Colon (tissue), 2 donors: ENCODE results near the gene CD24.

Source experiments
- FAIRE-seq: peaks from 2 replicates; lab custom pipeline; 2012; peaks lifted over from hg19 to GRCh38; lab: Jason Lieb, UNC
- donor health status: control.
- donor health status: control.

CD24 gene

DNA sequence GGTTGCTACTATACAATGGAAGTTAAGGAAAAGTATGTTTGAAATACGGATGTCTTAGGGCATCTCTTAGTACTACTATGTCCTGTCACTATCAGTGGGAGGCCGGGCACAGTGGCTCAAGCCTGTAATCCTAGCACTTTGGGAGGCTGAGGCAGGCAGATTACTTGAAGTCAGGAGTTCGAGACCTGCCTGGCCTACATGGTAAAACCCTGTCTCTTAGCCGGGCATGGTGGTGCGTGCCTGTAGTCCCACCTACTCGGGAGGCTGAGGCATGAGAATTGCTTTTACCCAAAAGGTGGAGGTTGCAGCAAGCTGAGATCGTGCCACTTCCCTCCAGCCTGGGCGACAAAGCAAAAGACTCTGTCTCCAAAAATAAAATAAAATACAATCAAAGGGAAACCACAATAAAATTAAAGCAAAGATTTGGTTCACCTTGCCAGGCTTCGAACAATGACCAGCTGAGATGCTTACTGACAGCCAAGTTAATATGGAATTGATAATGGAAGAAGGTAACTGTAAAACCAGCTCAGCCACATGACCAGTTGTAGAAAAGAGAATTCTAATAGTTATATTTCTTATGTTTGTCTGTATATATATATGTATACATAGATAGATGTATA is 6.5 kb downstream of the CD24 start:
- no peak for FAIRE-seq

DNA sequence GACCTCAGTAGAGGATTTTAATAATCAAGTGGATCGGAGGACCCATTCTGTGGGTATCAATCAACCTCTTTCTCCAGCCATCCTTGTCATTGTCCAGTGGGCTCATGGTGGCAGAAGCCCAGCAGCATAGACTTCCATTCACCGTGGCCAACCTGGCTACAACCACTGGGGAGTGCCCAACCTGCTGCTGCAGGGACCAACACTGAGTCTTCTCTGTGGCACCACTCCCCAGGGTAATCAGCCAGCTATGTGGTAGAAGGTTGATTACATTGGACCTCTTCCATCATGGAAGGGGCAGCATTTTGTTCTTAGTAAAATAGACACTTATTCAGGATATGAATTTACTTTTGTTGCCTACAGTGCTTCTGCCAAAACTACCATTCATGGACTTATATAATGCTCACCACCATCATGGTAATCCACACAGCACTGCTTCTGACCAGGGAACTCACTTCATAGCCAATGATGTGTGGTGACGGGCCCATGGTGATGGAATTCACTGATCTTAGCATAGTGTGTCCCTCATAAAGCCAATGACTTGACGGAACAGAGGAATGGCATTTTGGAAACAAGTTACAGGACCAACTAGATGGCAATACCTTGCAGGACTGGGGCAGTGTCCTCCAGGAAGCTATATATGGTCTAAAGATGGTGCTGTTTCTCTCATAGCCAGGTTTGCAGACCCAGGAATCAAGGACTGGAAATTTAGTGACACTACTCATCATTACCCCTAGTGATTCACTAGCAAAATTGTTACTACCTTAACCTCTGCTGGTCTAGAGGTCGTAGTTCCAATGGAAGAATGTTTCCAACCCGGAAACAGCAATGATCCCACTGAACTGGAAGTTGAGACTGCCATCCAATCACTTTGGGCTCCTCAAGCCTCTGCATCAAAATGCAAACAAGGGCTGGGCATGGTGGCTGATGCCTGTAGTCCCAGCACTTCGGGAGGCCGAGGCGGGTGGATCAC is 7.6 kb downstream of the CD24 start:
- FAIRE-seq, result no peak

DNA sequence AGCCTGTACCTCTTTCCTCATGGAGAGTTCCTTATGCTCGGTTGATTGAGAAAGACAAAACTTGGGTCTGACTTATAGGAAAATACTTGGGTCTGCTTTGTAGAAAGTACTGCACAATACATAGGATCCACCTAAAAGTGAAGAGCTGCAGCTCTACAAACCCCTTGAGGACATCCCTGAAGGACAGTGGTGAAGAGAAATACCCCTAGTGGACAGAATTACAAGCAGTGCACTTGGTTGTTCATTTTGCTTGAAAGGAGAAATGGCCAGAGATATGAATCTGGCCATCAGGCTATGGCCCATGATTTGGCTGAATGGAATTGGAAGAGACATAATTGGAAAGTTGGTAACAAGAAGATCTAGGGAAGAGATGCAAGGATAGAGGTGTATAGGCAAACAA is 8.3 kb downstream of the CD24 start:
- FAIRE-seq, result no peak

DNA sequence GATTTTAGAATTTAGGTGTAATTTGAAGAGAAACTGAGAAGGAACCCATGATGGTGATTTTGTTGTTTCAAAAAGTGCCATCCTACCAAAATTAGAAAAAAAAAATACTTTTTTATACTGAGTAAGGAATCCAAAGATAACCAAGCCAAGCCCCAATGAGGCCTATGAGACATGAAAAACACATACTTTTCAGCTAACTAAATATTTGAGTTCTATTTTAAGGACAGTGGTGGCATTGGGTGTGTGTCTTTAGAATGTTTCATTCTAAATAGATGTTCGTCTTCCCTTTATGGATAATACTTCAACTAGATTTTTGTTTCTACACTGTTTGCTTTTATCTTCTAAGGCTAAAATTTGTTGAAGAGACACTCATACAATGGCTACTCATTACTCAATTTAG is 9.6 kb downstream of the CD24 start:
- no peak for FAIRE-seq

DNA sequence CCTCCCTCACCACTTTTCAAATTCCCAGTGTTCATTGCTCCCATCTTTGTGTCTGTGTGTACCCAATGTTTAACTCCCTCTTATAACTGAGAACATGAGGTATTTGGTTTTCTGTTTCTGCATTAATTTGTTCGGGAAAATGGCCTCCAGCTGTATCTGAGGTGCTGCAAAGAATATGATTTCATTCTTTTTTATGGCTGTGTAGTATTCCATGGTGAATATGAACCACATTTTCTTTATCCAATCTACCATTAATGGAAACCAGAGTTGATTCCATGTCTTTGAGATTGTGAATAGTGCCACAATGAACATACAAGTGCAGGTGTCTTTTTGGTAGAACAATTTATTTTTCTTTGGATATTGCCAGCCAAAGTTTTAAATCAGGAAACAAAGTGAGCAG is 10.4 kb downstream of the CD24 start:
- FAIRE-seq, result no peak

DNA sequence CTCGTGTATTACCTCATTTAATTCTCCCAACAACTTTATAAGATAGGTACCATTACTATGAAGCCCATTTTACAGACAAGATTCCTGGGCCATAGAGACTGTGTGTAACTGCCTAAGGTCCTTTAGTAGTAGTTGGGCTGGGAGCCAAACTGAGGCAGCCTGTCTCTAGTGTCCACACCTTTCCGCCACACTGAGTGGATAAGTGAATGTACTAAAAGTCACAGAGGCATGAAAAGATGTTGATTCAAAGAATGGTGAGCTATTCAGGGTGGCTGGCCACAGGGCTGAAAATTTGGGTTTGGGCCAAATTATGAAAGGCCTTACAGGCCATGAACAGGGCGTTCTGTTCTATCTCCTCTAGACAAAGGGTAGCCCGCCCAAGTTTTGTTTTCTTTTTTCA is 11.0 kb downstream of the CD24 start:
- no peak for FAIRE-seq

DNA sequence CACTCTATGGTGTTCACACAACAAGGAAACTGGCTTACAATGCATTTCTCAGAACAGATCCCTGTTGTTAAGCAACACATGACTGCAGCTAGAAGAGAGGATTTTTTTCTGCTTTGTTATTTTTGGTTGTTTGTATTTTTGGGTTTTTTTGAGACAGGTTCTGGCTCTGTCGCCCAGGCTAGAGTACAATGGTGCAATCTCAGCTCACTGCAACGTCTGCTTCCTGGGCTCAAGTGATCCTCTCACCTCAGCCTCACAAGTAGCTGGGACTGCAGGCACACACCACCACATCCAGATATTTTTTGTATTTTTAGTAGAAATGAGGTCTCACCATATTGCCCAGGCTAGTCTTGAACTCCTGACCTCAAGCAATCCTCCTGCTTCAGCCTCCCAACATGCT is 12.7 kb downstream of the CD24 start:
- no peak for FAIRE-seq

DNA sequence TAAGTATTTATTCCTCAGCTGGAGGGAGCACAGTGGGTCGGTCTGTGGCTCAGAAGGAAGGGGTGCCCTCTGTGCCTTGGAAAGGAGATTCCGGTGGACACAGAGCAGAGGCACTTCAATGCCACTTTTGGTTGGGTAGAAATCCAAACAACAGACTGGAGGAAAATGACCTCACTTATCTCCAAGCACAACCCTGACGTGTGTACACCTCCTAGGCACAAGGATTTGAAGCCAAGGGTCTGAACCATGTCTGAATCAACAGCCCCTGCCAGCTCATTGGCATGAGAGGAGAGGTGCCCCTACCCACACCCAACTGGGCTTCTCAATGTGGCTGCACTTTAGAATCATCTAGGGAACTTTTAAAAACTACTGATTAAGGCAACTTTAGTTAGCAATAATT is 13.4 kb downstream of the CD24 start:
- FAIRE-seq, result no peak

DNA sequence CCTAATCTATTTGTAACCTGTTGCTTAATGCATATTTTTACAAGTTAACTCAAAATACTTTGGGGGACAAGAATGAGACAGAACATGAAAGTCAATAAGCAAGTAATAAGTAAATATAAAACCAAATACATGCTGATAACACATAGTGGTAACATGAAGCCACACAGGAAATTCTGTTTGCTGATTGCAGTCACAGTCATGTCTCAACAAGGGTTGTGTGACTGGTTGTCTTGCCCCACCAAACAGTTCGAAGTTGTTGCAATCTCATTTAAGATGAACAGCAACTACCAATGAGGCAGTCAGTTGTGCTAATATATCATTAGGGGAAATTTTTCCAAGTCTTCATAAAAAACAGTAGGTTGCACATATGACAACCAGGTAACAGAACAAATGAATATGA is 14.5 kb downstream of the CD24 start:
- no peak for FAIRE-seq

DNA sequence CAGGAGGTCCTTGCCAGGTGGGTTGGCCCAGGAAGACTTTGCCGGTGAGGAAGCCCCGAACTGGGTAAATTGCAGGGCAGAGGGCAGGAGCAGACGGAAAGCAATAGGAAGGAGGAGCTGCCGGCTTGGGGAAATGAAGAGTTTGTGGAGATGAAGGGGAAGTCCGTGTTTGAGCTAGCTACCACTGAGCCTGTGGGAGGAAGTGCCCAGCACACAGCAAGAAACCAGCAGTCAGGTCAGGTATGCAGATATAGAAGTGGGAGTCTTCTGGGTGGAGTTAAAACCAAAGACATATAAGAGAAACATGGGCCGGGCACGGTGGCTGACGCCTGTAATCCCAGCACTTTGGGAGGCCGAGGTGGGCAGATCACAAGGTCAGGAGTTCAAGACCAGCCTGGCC is 34.7 kb downstream of the CD24 start:
- FAIRE-seq, result no peak

DNA sequence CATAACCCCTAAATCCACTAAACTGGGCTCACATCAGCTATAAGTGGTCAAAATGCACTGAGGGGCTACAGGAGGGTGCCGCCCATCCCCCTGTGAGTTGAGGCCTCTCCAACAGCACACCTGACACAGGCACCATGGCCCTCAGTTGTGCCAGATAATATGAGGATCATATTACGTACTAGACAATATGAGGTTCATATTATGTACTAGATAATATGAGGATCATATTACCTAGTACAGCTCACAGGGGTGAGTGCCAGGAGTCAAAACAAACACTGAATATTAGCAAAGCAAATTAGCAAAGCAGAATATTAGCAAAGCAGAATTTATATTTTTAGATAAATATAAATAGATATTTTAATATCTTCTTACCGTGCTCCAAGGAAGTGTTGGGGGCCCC is 35.3 kb downstream of the CD24 start:
- FAIRE-seq, result no peak

DNA sequence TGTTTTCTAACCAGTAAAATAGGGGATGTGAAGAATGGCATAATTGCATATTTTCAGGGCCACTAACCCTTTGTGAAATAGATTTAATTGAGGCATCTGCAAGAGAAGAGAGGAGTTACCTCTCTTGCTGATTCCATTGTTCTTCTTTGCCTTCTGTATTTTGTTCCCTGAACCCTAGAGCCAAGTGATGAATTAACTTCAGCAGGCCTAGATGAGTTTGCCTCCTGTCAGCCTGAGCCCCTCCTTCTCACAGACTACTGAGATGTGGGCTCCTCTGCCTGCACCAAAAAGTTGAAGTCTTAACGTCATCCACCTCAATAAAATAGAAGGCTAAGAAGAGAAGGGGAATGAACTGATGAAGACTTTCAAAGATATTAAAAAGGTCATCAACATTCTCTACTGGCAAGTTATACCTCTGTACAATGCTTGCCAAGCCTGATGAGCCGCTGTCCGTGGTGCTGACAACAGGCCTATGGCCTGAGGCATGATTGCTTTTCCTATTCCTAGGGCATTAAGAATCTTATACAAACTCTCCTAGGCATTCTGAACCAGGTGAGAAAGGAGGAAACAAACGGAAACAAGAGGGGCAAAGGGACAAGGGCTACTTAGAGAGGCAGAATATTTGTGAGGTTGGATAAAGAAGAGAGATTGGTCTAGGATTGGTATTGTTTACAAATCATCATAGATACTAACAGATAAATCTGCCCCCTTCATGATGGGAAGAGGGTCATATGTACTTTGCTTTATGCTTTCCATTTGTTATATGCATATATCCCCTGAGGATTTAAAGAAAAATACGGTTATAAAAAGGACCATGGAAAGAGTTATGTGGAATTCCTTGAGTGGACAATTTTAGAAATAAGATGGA is 46.8 kb downstream of the CD24 start:
- FAIRE-seq, result no peak

DNA sequence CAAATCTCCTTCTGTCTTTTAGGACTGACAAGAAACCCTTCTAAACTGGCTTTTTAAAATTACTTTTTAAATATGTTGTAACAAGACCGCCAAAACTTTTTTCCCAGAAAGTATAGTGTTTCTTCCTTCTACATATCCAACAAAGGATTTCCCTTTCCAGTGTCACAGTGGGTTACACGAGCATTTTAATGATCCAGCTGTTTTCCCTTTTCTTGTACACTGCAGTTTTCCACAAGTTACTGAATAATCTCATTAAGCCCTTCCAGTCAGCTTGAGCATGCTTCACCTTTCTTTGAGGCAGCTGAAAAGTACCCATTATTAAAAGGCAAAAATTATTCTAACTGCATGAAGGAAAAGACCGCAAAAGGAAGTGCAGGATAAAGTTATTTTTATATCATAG is 48.6 kb downstream of the CD24 start:
- FAIRE-seq, result no peak

DNA sequence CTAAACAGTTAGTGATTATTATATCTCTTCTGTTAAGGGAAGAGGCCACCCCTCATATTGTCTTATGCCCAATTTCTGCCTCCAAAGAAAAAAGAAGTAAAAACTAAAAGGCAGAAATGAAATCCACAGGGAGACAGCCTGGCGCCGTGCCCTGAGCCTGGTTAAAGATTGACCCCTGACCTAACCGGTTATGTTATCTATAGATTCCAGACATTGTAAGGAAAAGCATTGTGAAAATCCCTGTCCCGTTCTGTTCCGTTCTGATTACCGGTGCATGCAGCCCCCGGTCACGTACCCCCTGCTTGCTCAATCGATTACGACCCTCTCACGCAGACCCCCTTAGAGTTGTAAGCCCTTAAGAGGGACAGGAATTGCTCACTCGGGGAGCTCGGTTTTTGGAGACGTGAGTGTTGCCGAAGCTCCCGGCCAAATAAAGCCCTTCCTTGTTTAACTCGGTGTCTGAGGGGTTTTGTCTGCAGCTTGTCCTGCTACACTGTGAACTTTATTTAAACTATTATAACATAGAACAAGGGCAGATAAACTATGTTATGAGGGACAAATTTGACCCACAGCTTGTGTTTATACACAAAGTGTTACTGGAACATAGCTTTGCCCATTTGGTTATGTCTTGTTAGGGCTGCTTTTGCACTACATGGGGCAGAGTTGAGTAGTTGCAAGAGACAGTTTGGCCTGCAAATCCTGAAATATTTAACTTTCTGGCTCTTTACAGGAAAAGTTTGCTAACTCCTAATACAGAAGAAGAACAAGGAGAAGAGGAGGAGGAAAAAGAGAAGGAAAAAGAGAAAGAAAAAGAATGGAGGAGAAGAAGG is 49.6 kb downstream of the CD24 start:
- no peak for FAIRE-seq

DNA sequence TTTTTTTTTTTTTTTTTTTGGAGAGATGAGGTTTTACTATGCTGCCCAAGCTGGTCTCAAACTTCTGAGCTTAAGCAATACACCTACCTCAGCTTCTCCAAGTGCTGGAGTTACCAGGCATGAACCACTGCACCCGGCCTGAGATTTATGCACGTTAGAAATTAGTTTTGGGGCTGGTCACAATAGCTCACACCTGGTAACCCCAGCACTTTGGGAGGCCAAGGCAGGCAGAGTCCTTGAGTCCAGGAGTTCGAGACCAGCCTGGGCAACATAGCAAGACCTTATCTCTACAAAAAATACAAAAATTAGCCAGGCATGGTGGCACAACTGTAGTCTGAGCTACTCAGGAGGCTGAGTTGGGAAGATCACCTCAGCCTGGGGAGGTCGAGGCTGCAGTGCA is 51.9 kb downstream of the CD24 start:
- no peak for FAIRE-seq
